GM18907 (cell line): Measurements from ENCODE around the gene MRPL11.

ENCODE experiments used
- ATAC-seq: cut with Tn5 transposase; IDR thresholded peaks from one replicate; pipeline ENCODE4 v1.9.1; 2021; ENCODE audit warnings: mild to moderate bottlenecking, moderate library complexity; ENCODE audit not compliant: unreplicated experiment

MRPL11 gene

GRCh38 chr11:66438504-66439466 is at the start of gene MRPL11:
TSS of gene MRPL11 (minus strand) at chr11:66438848. CDS start at chr11:66438754, 94 bp downstream.
- peak; percentile 86 for ATAC-seq

- ATAC-seq = no peak
These were observed 46.2 kb upstream of the MRPL11 start for GRCh38 chr11:66484806-66485380.

- ATAC-seq = peak; percentile 86
These were observed 41.7 kb upstream of the MRPL11 start, which contains the start of gene DPP3 for GRCh38 chr11:66480117-66480938. TSS of gene DPP3 (plus strand) at chr11:66480434. CDS start at chr11:66482201, 1,767 bp downstream.

GRCh38 chr11:66479394-66480116 is 40.9 kb upstream of the MRPL11 start:
- ATAC-seq = peak; percentile 3

GRCh38 chr11:66478729-66479393 is 40.2 kb upstream of the MRPL11 start:
- ATAC-seq = no peak

DNA sequence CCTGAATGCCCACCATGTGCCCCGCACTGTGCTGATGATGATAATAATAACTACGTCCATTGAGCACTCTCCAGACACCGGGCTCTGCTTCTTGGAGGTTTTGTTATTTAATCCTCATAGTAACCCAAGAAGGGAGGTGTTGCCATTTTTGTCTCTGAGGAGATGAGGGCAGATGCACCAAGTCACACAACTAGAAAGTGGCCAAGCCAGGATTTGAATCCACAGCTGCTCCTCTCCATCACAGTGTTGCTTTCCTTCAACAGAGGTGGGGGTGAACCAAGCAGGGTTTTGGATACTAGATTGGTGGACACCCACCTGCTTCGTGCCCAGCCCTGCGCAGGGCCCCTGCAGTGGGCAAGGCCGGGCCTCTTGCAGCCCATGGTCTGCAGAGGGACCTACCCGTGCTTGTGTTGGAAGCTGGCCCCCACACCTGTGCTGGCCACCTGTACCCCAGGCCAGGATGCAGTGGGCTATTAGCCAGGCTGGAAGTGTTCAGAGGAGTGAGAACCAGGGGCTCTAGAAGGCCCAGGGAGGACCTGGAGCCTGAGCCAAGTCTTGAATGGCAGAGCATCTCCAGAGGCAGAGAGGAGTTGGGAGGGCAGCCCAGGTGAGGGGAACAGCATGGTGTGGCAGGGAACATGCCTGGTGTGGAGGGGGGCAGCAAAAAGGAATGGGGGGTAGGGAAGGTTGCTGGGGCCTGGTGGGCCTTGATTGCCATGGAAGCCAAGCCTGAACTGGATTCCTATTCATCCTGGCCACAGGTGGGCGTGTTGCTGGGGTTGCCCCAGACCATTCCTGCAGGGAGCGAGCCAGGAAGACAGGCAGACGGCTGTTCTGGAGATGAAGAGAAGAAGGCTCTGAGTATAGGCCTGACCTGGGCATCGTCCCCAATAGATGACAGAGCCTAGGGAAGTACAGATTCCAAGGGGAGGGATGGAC is 38.9 kb upstream of the MRPL11 start:
- no peak for ATAC-seq

DNA sequence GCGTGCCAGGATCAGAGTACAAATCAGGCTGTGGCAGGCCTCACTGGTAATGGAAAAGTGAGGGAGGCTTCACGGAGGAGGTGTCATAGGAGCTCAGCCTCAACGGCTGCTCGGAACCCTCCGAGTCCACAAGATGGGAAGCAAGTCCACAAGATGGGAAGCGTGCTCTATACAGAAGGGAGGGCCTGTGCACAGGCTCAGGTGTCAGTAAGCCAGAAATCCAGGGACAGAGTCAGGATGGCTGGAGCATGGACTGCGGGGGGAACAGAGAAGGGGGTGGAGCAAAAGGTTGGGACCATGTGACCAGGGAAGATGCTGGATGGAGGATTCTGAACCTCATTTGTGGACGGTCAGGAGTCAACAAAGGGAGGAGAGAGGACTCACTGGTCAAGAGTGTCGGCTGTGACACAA is 38.2 kb upstream of the MRPL11 start:
- ATAC-seq = no peak

DNA sequence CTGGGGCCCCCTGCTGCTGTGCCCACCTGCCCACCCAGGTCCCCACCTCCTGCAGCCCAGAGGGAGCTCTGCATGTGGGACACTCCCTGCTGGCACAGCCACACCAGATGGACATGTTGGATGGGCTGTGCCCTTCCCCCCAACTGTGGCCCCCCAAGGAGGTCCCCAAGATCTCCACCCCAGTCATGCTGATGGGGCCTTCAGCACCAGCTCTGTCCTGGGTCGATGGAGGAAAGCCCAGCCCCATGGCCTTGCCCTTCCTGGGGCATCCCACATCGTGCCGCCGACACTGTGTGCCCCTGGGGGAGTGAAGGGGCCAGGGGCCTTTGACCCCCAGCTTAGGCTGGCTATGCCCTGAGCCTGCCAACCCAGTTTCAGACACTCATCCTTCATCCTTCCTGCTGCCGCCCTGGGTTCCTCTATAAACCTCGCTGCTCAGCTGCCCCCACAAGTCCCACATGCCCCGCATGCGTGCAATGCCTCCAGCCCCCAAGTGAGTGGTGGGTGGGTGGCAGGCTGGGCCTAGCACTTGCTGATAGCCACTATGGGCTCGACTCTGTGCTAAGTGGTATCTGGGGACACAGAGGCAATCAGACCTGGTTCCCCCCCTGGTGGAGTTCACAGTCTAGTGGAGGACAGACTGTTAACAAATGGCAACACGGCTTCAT is 37.7 kb upstream of the MRPL11 start:
- ATAC-seq = no peak

GRCh38 chr11:66475349-66476172 is 36.9 kb upstream of the MRPL11 start:
- no peak for ATAC-seq

DNA sequence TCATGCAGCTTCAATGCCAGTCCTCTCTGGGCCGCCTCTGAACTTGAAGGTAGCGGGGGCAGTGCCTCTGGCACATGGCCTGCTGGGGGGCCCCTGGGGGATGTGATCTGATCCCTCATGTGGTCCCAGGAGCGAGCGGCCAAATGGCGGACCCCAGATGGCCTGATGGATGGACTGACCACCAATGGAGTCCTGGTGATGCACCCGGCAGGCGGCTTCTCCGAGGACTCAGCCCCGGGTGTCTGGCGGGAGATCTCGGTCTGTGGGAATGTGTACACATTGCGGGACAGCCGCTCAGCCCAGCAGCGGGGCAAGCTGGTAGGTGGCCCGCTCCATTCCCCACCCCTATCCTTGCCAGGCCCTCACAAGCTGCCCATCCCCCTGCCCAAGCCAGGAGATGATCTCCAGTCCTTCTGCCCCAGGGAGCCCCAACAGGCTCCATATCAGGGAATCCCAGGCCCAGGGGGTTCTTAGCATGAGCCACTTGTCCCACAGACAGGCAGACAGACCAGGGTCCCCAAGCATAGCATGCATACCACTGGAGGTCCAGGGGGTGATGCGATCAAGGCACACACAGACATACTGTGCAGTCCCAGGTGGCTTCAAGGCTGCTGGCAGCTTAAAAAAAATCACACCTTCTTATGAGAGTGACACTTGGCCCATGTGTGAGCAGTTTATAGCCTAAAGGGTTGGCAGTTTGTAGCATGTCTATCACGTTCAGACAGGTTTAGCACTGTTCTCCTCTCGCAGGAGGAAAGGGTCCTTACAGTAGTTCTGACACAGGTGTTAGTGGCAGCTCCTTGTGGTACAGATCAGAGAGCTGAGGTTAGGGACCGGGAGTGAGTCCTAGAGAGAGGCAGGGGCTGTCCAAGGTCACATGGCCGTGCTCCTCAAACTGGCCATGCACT is 35.2 kb upstream of the MRPL11 start:
- no peak for ATAC-seq

- ATAC-seq = no peak
These were observed 34.5 kb upstream of the MRPL11 start for GRCh38 chr11:66473167-66473566.

- ATAC-seq = no peak
These were observed 33.4 kb upstream of the MRPL11 start for GRCh38 chr11:66472054-66472453.

- ATAC-seq = no peak
These were observed 32.5 kb upstream of the MRPL11 start for GRCh38 chr11:66471142-66471541.

DNA sequence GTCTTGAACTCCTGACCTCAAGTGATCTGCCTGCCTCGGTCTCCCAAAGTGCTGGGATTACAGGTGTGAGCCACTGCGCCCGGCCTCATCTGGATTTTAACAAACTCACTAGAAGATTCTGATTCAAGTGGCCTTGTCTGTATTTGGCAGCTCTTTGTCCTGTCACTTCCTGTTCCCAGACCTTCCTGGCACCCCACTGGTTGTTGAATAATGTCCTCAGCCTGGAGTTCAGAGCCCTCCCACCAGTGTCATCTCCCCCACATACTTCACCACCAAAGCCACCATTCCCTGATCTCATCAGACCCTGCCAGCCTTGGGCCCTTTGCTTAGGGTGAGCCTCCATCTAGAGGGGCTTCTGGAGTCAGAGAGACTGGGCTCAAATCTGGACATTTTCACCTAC is 31.4 kb upstream of the MRPL11 start:
- no peak for ATAC-seq

- ATAC-seq = no peak
These were observed 30.8 kb upstream of the MRPL11 start for GRCh38 chr11:66469441-66469840.

- ATAC-seq = no peak
These were observed 30.0 kb upstream of the MRPL11 start for GRCh38 chr11:66468691-66469090.
